Measurements from ENCODE around the gene TTC23.

- no peak for TF ChIP-seq POLR2A (IDR thresholded peaks at IDR 0.05; ENCODE audit: low read length)
- TF ChIP-seq GATA1 (IDR thresholded peaks at IDR 0.05; ENCODE audit: low read depth, low read length) = no peak
Measured at GRCh38 chr15:99224372-99225214, 24.8 kb downstream of the TTC23 start.

All from erythroblast (primary cell).